Activated CD4-positive, alpha-beta T cell treated with anti-CD3 and anti-CD28 coated beads, Interleukin-2, amount 10 ng/mL, durations not matched to agents 24 days and 14 days (primary cell): ENCODE data around the gene ZNF326. TPM values are rescaled to one million over a fixed set of nuclear protein-coding genes. Genes with fewer than 3 reads are reported as not detected.

Experiments
- total RNA-seq: library from RNA; stranded (reverse); gene quantifications from 2 replicates; pipeline ENCODE4 v1.2.3, GENCODE V29; 2022

The ZNF326 gene
- total RNA-seq, 1 donor from 2014 or later: 38.1 TPM

Other genes with a start within 250 kb of the ZNF326 start
- gene LRRC8D, start 174.1 kb upstream of the ZNF326 start, total RNA-seq: 43.6 and 44.9 TPM in 2 replicates